K562 (cell line): ENCODE results near the gene PDZD8. TPM values are rescaled to one million over a fixed set of nuclear protein-coding genes. Genes with fewer than 3 reads are reported as not detected.

ENCODE experiments used
- ID3 ChIP-seq, 2 experiments: fragments of 250-450 bp in 1 of 2; fragments of 450-650 bp in 1 of 2; sonication (Bioruptor Pico) in 1 of 2; IDR thresholded peaks; 2 replicates each; pipeline versions ENCODE4 v1.6.1 to v1.8.0; 2016 to 2021; ENCODE audit warnings: mild to moderate bottlenecking in 2 of 2, moderate library complexity in 2 of 2, missing compliant biosample characterization in 1 of 2, missing genetic modification characterization in 1 of 2
- KLF16 ChIP-seq: IDR thresholded peaks from 2 replicates; pipeline ENCODE4 v1.6.1; 2016; ENCODE audit warnings: antibody characterized with exemption
- LEF1 ChIP-seq: fragments of 450-650 bp; IDR thresholded peaks from 2 replicates; pipeline ENCODE4 v1.6.1; 2016; ENCODE audit warnings: mild to moderate bottlenecking
- MEF2D ChIP-seq: conservative IDR thresholded peaks from 2 replicates; pipeline ENCODE4 v1.6.1; 2016; ENCODE audit warnings: low read depth, missing genetic modification characterization, missing compliant biosample characterization
- TAF1 ChIP-seq: IDR thresholded peaks from 2 replicates; pipeline ENCODE4 v1.6.1; 2011; ENCODE audit warnings: mild to moderate bottlenecking, low read length, moderate library complexity; ENCODE audit not compliant: insufficient read depth, control insufficient read depth, severe bottlenecking; ENCODE audit errors: extremely low read depth
- TEAD4 ChIP-seq, 2 experiments: sonication (generic) in 1 of 2; formaldehyde crosslinking in 1 of 2; IDR thresholded peaks; 2 replicates each; pipeline versions ENCODE4 v1.6.1 to v1.8.0; 2012 to 2022; ENCODE audit warnings: borderline replicate concordance in 1 of 2, inconsistent platforms in 1 of 2, low read length in 1 of 2, mild to moderate bottlenecking in 1 of 2, missing genetic modification reagents in 1 of 2
- TRIM24 ChIP-seq, 2 experiments: fragments of 450-650 bp; IDR thresholded peaks; 2 replicates each; pipeline ENCODE4 v1.6.1; 2016
- TRIM25 ChIP-seq: fragments of 450-650 bp; IDR thresholded peaks from 2 replicates; pipeline ENCODE4 v1.7.0; 2016; ENCODE audit warnings: borderline replicate concordance
- ZBED1 ChIP-seq: IDR thresholded peaks from 2 replicates; pipeline ENCODE4 v1.6.1; 2014
- ZNF24 ChIP-seq: fragments of 450-650 bp; IDR thresholded peaks from 2 replicates; pipeline ENCODE4 v1.6.1; 2016
- ZNF584 ChIP-seq: fragments of 200-800 bp; sonication (Bioruptor generic); IDR thresholded peaks from 2 replicates; pipeline ENCODE4 v1.6.1; 2016; ENCODE audit warnings: low read depth, mild to moderate bottlenecking, missing genetic modification characterization, missing compliant biosample characterization
- ZNF589 ChIP-seq: fragments of 200-800 bp; sonication (Bioruptor generic); IDR thresholded peaks from 2 replicates; pipeline ENCODE4 v1.6.1; 2016; ENCODE audit warnings: low read depth, missing genetic modification characterization, missing compliant biosample characterization
- polyA plus RNA-seq, 8 experiments: library from polyadenylated mRNA; depleted of rRNA in 4 of 8; stranded (reverse) in 5 of 8; unstranded in 3 of 8; fragments of >200 nt; fragmentation: Nextera tagmentation in 2 of 8; fragmentation: Illumina TruSeq in 1 of 8; extraction: Ambion mirVana in 2 of 8; extraction: Trizol in 1 of 8; gene quantifications; 2 replicates each; pipeline versions ENCODE4 v1.2.1 to v1.2.3, GENCODE V29; 2011 to 2014; ENCODE audit warnings: inconsistent platforms in 1 of 8, missing spikeins in 1 of 8
- total RNA-seq, 7 experiments: library from RNA; depleted of rRNA in 6 of 7; stranded (reverse); fragments of >200 nt in 6 of 7; fragmentation: Illumina TruSeq in 2 of 7; extraction: Trizol in 2 of 7; gene quantifications; 2 replicates each; pipeline versions ENCODE4 v1.2.1 to v1.2.3, GENCODE V29; 2011 to 2021; ENCODE audit warnings: low replicate concordance in 1 of 7
- TF ChIP-seq, protein P1 (sequence below): sonication (generic); formaldehyde crosslinking; IDR thresholded peaks from 2 replicates; pipeline ENCODE4 v1.8.1; 2023; ENCODE audit warnings: missing genetic modification reagents, mild to moderate bottlenecking, borderline replicate concordance
- TF ChIP-seq, protein P2 (sequence below): fragments of 250-450 bp; sonication (Bioruptor Pico); IDR thresholded peaks from 2 replicates; pipeline ENCODE4 v1.5.0; 2021
- TF ChIP-seq, protein P3 (sequence below): fragments of 250-450 bp; sonication (Bioruptor Pico); IDR thresholded peaks from 2 replicates; pipeline ENCODE4 v1.8.0; 2021; ENCODE audit warnings: moderate library complexity, mild to moderate bottlenecking, inconsistent platforms

Gene PDZD8
- total and polyA plus RNA-seq, 9 of the 15 experiments (the other 6 are each of a cell fraction or from before 2014, with no cell fraction given): 5.5 to 53.4 (median 36.8) TPM

- TF ChIP-seq TRIM25 (no peak), TRIM24 (IDR thresholded peaks at IDR 0.05) (peak; percentile 52 to 71; a peak in 2 of 4 replicates), MEF2D (no peak), ID3 (CRISPR knock-in tag; IDR thresholded peaks at IDR 0.05) (no peak), ID3 (tag; IDR thresholded peaks at IDR 0.05) (peak; percentile 53; the same call in 1 of the 2 replicates), ZBED1 (0 out of 2 replicates have a peak, but pooled peaks have one; percentile 32), TAF1 (peak; percentile 42), KLF16 (peak; percentile 94), TEAD4 (IDR thresholded peaks at IDR 0.05; ENCODE audit: low read length) (peak; percentile 95), TEAD4 (CRISPR knock-in tag; IDR thresholded peaks at IDR 0.05; ENCODE audit: borderline replicate concordance) (no peak), LEF1 (peak; percentile 58; the same call in 1 of the 2 replicates), ZNF584 (CRISPR knock-in tag) (0 out of 2 replicates have a peak, but pooled peaks have one; percentile 45), ZNF24 (no peak), ZNF589 (CRISPR knock-in tag) (no peak)
- TF ChIP-seq, protein P1, sequence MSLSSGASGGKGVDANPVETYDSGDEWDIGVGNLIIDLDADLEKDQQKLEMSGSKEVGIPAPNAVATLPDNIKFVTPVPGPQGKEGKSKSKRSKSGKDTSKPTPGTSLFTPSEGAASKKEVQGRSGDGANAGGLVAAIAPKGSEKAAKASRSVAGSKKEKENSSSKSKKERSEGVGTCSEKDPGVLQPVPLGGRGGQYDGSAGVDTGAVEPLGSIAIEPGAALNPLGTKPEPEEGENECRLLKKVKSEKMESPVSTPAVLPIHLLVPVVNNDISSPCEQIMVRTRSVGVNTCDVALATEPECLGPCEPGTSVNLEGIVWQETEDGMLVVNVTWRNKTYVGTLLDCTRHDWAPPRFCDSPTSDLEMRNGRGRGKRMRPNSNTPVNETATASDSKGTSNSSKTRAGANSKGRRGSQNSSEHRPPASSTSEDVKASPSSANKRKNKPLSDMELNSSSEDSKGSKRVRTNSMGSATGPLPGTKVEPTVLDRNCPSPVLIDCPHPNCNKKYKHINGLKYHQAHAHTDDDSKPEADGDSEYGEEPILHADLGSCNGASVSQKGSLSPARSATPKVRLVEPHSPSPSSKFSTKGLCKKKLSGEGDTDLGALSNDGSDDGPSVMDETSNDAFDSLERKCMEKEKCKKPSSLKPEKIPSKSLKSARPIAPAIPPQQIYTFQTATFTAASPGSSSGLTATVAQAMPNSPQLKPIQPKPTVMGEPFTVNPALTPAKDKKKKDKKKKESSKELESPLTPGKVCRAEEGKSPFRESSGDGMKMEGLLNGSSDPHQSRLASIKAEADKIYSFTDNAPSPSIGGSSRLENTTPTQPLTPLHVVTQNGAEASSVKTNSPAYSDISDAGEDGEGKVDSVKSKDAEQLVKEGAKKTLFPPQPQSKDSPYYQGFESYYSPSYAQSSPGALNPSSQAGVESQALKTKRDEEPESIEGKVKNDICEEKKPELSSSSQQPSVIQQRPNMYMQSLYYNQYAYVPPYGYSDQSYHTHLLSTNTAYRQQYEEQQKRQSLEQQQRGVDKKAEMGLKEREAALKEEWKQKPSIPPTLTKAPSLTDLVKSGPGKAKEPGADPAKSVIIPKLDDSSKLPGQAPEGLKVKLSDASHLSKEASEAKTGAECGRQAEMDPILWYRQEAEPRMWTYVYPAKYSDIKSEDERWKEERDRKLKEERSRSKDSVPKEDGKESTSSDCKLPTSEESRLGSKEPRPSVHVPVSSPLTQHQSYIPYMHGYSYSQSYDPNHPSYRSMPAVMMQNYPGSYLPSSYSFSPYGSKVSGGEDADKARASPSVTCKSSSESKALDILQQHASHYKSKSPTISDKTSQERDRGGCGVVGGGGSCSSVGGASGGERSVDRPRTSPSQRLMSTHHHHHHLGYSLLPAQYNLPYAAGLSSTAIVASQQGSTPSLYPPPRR: no peak
- TF ChIP-seq, protein P2, sequence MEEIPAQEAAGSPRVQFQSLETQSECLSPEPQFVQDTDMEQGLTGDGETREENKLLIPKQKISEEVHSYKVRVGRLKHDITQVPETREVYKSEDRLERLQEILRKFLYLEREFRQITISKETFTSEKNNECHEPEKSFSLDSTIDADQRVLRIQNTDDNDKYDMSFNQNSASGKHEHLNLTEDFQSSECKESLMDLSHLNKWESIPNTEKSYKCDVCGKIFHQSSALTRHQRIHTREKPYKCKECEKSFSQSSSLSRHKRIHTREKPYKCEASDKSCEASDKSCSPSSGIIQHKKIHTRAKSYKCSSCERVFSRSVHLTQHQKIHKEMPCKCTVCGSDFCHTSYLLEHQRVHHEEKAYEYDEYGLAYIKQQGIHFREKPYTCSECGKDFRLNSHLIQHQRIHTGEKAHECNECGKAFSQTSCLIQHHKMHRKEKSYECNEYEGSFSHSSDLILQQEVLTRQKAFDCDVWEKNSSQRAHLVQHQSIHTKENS: no peak
- TF ChIP-seq, protein P3, sequence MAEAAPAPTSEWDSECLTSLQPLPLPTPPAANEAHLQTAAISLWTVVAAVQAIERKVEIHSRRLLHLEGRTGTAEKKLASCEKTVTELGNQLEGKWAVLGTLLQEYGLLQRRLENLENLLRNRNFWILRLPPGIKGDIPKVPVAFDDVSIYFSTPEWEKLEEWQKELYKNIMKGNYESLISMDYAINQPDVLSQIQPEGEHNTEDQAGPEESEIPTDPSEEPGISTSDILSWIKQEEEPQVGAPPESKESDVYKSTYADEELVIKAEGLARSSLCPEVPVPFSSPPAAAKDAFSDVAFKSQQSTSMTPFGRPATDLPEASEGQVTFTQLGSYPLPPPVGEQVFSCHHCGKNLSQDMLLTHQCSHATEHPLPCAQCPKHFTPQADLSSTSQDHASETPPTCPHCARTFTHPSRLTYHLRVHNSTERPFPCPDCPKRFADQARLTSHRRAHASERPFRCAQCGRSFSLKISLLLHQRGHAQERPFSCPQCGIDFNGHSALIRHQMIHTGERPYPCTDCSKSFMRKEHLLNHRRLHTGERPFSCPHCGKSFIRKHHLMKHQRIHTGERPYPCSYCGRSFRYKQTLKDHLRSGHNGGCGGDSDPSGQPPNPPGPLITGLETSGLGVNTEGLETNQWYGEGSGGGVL (CRISPR knock-in tag): no peak
Measured at GRCh38 chr10:117411479-117412399, 36.5 kb upstream of the PDZD8 start (continued).
